Liver (tissue), 3 donors: ENCODE data around the gene ELL.

Experiments
- FOXA1 ChIP-seq: IDR thresholded peaks from 2 replicates; pipeline ENCODE4 v1.6.1; 2016; ENCODE audit warnings: antibody characterized with exemption
- RAD21 ChIP-seq, 2 donors: IDR thresholded peaks; 2 replicates each; pipeline ENCODE4 v1.6.1; 2016; ENCODE audit warnings: antibody characterized with exemption in 2 of 2, mild to moderate bottlenecking in 2 of 2
- REST ChIP-seq: IDR thresholded peaks from 2 replicates; pipeline ENCODE4 v1.6.1; 2016; ENCODE audit warnings: antibody characterized with exemption, mild to moderate bottlenecking
- SP1 ChIP-seq: IDR thresholded peaks from 2 replicates; pipeline ENCODE4 v1.6.1; 2018; ENCODE audit warnings: antibody characterized with exemption, mild to moderate bottlenecking
- TF ChIP-seq, protein P1 (sequence below): fragments of 150-350 bp; IDR thresholded peaks from 2 replicates; pipeline ENCODE4 v1.5.1; 2017; ENCODE audit warnings: improper control_type of control experiment, low read depth, low read length; ENCODE audit not compliant: missing input control
- donor health status: healthy.
- donor health status: healthy.

DNA sequence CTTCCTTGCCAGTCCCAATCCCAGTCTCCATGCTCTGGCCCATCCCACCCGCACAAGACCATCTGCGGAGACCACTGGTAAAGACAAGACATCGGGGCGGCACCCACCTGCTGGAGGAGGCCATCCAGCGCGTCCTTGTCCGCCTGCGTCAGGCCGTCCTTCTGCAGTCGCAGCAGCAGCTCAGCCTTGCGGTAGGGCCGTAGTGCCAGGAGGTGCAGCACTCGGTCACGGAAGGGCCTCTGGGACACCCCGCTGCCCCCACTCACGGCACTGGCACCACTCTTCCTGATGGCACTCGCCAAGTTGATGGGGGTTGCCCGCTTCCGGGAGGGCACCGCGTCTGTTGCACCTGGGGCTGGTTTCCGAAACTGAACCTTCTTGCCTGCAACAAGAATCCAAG lies 60.4 kb downstream of the ELL start:
- TF ChIP-seq, protein P1, sequence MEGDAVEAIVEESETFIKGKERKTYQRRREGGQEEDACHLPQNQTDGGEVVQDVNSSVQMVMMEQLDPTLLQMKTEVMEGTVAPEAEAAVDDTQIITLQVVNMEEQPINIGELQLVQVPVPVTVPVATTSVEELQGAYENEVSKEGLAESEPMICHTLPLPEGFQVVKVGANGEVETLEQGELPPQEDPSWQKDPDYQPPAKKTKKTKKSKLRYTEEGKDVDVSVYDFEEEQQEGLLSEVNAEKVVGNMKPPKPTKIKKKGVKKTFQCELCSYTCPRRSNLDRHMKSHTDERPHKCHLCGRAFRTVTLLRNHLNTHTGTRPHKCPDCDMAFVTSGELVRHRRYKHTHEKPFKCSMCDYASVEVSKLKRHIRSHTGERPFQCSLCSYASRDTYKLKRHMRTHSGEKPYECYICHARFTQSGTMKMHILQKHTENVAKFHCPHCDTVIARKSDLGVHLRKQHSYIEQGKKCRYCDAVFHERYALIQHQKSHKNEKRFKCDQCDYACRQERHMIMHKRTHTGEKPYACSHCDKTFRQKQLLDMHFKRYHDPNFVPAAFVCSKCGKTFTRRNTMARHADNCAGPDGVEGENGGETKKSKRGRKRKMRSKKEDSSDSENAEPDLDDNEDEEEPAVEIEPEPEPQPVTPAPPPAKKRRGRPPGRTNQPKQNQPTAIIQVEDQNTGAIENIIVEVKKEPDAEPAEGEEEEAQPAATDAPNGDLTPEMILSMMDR = no peak
- TF ChIP-seq SP1 (no peak), REST (no peak), RAD21 (IDR thresholded peaks at IDR 0.05) (no peak), FOXA1 (no peak)
